UCSD-AML1 (cell line): ENCODE results near the gene CCDC88B.
A peak's percentile ranks its signal among the peaks of the same experiment; 100 is the strongest.

ENCODE experiments used
- DNase-seq: peaks from one replicate; lab custom pipeline; 2025; ENCODE audit not compliant: unreplicated experiment; lab: John Stamatoyannopoulos, UW

CCDC88B gene

DNA sequence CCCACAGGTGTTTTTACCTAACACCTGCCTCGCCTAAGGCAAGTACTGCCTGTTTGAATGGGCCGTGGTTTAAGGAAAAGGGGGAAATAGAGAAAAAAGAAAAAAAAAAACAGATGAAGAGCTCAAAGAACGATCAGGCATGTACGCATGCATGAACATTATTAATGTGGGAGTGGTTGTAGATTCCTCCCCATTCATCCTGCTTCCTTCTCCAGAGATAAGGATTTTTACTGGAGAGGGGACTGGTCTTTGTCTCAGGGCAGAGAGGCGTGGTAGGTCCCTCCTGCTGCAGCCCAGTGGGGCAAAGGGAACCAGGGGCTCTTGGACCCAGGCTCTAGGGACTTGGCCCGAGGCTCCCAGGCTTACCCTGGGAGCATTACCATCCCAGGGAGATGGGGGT is 42.0 kb downstream of the CCDC88B start:
- no peak for DNase-seq

DNA sequence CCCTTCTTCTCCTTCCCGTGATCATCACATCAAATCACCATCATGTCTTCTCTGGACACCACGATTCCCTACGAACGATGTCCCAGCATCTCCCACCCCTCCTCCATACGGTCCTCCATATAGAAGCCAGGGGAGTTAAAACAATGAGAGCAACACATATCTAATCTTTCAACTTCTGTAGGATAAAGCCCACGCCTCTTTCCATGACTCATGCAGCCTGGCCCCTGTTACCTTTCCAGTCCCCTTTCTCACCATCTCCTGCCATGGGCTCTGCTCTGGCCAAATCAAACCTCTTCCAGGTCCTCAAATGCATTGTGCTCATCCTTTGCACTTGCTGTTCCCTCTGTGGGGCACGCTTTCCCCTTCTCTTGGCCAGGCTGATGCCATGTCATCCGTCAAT is 42.6 kb downstream of the CCDC88B start:
- DNase-seq = no peak

- no peak for DNase-seq
These were observed 43.6 kb downstream of the CCDC88B start for GRCh38 chr11:64383580-64383979.

DNA sequence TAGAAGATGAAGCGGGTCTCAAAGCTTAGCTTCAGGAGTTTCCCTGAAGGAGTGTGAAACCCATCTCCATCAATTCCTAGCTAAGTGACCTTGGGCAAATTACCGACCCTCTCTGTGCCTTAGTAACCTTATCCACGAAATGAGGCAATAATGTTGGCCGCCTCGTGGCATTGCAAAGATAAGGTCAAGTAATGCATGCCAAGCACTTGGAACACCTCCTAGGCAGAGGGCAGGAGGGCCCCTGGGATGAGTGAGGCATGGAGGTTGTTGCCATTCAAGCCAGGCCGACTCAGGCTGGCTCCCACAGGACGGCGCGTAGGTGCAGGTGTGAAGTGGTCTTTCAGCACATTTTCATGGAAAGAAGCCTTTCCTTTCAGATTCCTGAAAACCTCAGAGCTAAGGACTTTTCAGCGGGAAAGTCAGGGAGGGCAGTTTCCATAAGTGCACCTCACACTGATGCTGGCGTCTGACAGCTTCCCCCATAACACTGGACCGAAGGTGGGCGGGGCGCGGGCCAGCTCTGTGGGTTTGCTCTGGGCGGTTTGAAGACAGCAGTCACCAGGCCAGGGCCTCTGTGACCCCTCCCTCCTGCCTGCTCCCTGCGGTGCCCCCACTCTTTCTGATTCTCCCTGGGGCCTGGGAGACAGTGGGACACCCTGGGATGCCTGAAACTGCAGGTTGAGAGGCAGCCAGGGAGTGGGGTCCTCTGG is 44.2 kb downstream of the CCDC88B start:
- no peak for DNase-seq

DNA sequence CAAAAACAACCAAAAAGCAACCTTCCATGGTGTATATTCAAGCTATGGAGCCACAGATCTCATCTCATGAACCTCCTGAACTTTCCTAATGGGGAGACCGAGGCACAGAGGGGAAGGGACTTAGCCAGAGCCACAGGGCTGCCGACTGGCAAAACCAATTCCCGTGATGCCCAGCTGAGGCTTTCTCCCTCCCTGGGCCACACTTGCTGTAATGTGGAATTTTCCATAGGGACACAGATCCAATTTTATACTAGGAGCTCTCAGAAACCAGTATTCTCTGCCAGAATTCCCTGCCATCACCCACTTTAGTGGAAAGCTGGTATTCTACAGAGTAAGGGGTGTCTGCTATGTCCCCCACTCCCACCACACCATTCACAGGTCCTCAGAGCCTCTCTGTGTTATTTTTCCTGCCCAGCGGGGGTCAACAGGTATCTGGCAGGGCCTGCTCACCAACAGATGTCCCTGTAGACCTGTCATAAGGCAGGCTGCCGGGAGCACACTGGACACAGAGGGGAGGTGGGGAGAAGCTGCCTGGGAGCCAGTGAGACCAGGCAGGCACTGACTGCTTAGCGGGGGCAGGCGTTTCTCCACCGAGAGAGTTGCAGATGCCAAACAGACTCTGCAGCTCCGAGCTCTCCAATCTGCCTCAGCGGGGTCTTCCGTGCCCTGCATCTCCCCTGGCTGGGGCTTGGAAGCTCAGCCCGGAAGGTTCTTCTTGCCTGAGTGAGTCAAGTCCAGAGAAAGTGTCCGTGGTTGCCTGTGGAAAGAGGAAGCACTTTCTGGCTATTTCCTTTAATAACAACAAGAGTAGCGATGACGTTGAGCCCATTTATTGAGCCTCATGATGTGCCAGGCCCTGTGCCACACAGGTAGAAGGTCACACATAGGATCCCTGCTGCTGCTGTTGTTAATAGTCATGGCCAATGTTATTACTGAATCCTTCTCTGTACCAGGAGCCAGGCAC is 45.3 kb downstream of the CCDC88B start:
- DNase-seq = peak; percentile 41

- DNase-seq = no peak
These were observed 46.1 kb downstream of the CCDC88B start for GRCh38 chr11:64385945-64386704.

- DNase-seq = no peak
These were observed 47.9 kb downstream of the CCDC88B start for GRCh38 chr11:64387916-64388315.

DNA sequence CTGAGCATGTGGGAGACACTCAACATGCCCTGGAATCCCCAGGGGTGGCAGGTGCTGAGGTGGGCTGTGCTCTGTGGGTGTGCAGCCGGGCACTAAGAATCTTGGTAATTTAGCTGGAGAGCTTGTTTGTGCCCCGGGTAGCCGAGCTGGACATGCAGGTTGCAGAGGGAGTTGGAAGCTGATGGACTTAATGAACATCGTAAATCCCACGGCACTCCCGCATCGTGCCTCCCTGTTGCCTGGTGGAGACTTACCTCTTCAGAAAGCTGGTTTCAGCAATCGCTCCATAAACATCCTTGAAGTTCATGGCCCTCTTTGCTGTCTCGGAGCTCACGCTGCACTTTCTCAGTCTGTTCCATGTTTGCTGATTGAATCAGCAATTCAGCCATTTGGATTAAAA is 48.9 kb downstream of the CCDC88B start:
- DNase-seq = no peak

DNA sequence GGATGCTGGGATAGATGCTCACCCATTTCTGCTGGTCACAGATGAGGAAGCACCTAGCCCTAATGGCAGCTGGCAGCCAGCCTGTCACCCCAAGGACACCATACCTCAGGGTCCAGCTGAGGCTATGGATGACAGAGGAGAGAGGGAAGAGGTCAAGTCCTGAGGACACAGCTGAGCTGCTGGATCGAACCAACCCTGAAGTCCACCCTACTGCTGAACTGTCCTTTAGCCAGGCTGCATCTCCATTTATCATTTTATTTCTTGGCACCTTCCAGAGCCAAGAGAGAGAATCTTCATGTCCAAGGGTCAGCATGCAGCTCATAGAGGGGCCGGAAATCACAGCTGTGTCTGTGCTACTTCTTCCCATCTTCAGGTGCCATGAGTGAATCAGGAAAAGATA is 49.8 kb downstream of the CCDC88B start:
- no peak for DNase-seq

DNA sequence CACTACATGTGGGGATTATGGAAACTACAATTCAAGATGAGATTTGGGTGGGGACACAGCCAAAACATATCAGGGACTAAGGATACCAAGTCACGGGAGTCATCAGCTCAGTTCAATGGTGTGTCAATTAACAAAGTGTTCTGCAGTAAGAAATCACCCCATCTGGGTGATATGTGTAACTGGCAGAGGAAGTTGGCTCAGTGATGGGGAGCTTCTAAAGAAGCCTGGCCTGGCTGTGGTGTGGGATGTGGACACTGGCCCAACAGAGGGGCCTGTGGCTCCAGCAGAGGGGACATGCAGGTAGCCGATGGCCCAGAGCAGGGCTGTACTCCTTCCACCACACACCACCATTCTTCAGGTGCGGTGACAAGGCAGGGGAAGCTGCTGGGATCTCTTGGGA is 50.6 kb downstream of the CCDC88B start:
- no peak for DNase-seq

DNA sequence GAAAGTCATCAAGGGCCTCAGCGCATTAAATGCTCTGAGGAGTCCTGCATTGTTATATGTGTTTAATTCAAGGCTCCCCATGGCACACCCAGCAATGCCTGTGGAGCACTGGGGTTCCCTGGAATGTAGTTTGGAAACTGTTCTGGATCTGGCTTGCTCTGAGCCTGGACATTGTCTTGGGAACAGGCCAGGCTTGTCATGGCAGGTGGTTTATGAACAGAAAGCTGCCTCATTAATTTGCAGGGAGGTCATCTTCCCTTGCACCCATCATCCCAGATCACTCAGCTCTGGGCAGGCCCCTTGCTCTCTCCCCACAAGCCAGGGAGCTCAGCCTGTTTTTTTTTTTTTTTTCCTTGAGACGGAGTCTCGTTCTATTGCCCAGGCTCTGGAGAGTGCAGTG is 51.8 kb downstream of the CCDC88B start:
- no peak for DNase-seq

DNA sequence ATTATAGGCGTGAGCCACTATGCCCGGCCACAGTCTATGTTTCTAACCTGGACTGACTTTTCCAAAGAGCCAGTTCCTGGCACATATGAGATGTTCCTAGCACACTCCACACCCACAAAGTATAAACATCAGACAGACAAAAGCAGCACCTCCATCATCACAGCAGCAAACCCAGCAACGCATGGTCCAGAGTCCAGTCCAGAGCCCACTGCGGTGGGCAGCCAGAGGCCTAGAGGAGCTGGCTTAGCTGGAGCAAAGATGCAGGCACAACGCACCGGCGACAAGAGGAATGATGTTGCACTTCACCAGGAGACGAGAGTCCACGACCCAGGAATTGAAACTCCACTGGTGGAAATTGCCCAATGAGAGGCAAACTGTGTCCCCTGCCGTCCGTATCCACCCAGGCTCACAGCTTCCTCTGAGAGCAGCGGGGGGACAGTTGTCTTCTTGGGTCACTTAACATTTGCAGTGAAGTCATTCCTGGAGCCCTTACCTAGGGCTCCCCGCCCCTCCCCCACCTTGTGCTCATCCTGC is 55.6 kb downstream of the CCDC88B start:
- DNase-seq = no peak

DNA sequence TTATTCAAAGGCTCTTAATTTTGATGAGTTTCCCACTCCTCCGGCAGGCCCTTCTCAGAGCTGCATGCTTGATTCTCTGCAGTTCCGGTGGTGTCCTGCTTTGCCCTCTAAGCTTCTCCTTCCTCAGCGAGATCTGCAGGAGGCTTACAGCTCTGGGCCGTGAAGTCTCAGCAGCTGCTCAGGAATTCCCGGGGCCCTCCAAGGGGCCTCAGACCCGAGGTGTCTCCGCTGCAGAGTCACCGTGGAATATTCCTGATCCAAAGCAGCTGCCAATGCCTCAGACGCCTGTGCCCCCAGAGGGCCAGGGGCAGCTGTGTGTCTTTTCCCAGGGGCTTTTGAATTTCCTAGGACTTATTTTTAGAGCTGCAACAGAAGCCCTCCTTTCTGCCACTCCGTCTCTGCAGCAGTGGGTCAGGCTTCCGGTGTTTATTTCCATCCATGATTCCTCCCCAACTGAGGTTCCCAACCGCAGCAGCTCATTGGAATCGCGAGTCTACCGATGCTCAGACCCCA is 56.1 kb downstream of the CCDC88B start:
- peak; percentile 26 for DNase-seq

GRCh38 chr11:64400102-64400501 is 60.1 kb downstream of the CCDC88B start:
- DNase-seq = no peak

- no peak for DNase-seq
These were observed 60.7 kb downstream of the CCDC88B start for GRCh38 chr11:64400667-64401066.

DNA sequence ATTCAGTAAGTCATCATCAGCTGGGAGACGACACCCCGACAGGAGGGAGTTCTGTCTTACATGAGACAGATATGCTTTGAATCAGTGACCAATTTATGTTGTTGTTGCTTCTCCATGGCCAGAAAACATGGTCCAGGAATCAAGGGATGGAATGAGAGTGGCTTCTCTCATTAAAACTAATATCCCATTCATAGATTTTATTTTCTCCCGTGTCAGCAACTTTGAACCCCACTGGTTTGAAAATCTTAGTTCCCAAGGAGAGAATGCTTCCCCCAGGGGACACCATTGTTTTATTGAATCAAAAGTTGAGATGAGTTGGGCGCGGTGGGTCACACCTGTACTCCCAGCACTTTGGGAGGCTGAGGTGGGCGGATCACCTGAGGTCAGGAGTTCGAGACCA is 61.8 kb downstream of the CCDC88B start:
- DNase-seq = no peak

- no peak for DNase-seq
These were observed 63.1 kb downstream of the CCDC88B start for GRCh38 chr11:64403106-64403505.

DNA sequence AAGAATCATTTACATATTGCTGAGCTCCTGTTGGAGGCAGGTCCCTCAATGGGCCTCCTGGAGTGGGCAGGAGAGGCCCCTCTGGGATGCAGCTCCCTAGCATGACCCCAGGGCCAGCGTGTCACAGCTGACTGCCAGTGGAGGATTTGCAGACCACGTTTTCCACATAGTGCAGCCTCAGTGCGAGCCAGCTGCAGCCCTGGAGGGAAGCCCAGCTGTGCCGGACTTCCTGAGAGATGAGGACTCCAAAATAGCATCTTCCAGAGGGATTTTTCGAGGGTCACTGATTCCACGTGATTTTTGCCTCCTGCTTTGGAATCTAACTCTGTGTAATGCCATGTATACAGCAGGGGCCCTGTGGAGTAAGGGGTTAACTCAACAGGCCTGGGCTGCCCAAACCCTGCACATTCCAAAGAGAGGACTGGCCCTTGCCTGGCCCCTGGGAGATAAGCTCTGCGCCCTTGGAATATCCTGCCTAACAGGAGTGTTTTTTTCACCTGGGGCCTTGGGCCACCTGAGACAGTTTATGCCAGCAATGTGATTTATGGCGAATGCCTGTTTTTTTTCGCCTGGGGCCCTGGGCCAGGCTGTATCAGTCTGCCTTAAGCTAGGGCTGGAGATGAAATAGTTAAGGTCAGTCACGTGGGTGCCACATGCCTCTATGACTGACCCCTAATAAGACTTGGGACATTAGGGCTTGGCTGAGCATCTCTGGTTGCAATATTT is 66.4 kb downstream of the CCDC88B start:
- no peak for DNase-seq
